ENCODE results near the gene ETV4.

The ETV4 gene

GRCh38 chr17:43524945-43525575, 21.1 kb downstream of the ETV4 start:
- peaks cover 5% of the 10 kb centered on the region; the same call in 1 of the 2 replicates for H3K36me3 ChIP-seq (ENCODE audit: insufficient read depth)
- H3K27ac ChIP-seq = no peak overlapping the region
- H3K27me3 ChIP-seq (ENCODE audit: insufficient read depth, low read depth) = no peaks in the 10 kb centered on the region
- H3K4me2 ChIP-seq = no peak overlapping the region
- H4K20me1 ChIP-seq (ENCODE audit: insufficient read depth) = no peaks in the 10 kb centered on the region
- H3K4me3 ChIP-seq (IDR thresholded peaks at IDR 0.05; ENCODE audit: insufficient read depth, low read depth, low read length) = no peak overlapping the region
- H3K4me1 ChIP-seq (ENCODE audit: low read depth, poor library complexity, severe bottlenecking) = no peaks in the 10 kb centered on the region
- H3K9ac ChIP-seq = no peak overlapping the region
- no peak overlapping the region for H2AFZ ChIP-seq (ENCODE audit: low read depth)
- H3K79me2 ChIP-seq (ENCODE audit: insufficient read depth, low read depth) = no peaks in the 10 kb centered on the region
- no peak for TF ChIP-seq CTCF (conservative IDR thresholded peaks at IDR 0.05; ENCODE audit: low read depth, low read length)

GRCh38 chr17:43521389-43521788, 24.8 kb downstream of the ETV4 start:
- Histone ChIP-seq H3K79me2 (ENCODE audit: insufficient read depth, low read depth) (no peaks in the 10 kb centered on the region), H3K36me3 (ENCODE audit: insufficient read depth) (peaks cover 5% of the 10 kb centered on the region; the same call in 1 of the 2 replicates), H3K27me3 (ENCODE audit: insufficient read depth, low read depth) (no peaks in the 10 kb centered on the region), H3K4me3 (IDR thresholded peaks at IDR 0.05; ENCODE audit: insufficient read depth, low read depth, low read length) (no peak overlapping the region), H4K20me1 (ENCODE audit: insufficient read depth) (no peaks in the 10 kb centered on the region), H3K27ac (no peak overlapping the region), H3K4me2 (no peak overlapping the region), H3K4me1 (ENCODE audit: low read depth, poor library complexity, severe bottlenecking) (no peaks in the 10 kb centered on the region), H3K9ac (no peak overlapping the region), H2AFZ (ENCODE audit: low read depth) (no peak overlapping the region)
- TF ChIP-seq CTCF (conservative IDR thresholded peaks at IDR 0.05; ENCODE audit: low read depth, low read length) = no peak

GRCh38 chr17:43517615-43518386, 28.3 kb downstream of the ETV4 start:
- Histone ChIP-seq H3K4me3 (IDR thresholded peaks at IDR 0.05; ENCODE audit: insufficient read depth, low read depth, low read length) (no peak overlapping the region), H3K79me2 (ENCODE audit: insufficient read depth, low read depth) (no peaks in the 10 kb centered on the region), H3K9ac (no peak overlapping the region), H3K36me3 (ENCODE audit: insufficient read depth) (peaks cover 9% of the 10 kb centered on the region; the same call in 1 of the 2 replicates), H2AFZ (ENCODE audit: low read depth) (no peak overlapping the region), H3K27me3 (ENCODE audit: insufficient read depth, low read depth) (no peaks in the 10 kb centered on the region), H3K4me2 (no peak overlapping the region), H3K4me1 (ENCODE audit: low read depth, poor library complexity, severe bottlenecking) (no peaks in the 10 kb centered on the region), H4K20me1 (ENCODE audit: insufficient read depth) (no peaks in the 10 kb centered on the region), H3K27ac (no peak overlapping the region; the same call in 1 of the 2 replicates)
- no peak for TF ChIP-seq CTCF (conservative IDR thresholded peaks at IDR 0.05; ENCODE audit: low read depth, low read length)

GRCh38 chr17:43517161-43517560, 29.0 kb downstream of the ETV4 start:
- TF ChIP-seq CTCF (conservative IDR thresholded peaks at IDR 0.05; ENCODE audit: low read depth, low read length) = no peak
- no peaks in the 10 kb centered on the region for H3K4me1 ChIP-seq (ENCODE audit: low read depth, poor library complexity, severe bottlenecking)
- H3K27ac ChIP-seq = no peak overlapping the region
- H3K4me2 ChIP-seq = no peak overlapping the region
- H3K27me3 ChIP-seq (ENCODE audit: insufficient read depth, low read depth) = no peaks in the 10 kb centered on the region
- no peak overlapping the region for H3K9ac ChIP-seq
- no peaks in the 10 kb centered on the region for H4K20me1 ChIP-seq (ENCODE audit: insufficient read depth)
- peaks cover 9% of the 10 kb centered on the region; the same call in 1 of the 2 replicates for H3K36me3 ChIP-seq (ENCODE audit: insufficient read depth)
- H2AFZ ChIP-seq (ENCODE audit: low read depth) = no peak overlapping the region
- no peaks in the 10 kb centered on the region for H3K79me2 ChIP-seq (ENCODE audit: insufficient read depth, low read depth)
- H3K4me3 ChIP-seq (IDR thresholded peaks at IDR 0.05; ENCODE audit: insufficient read depth, low read depth, low read length) = no peak overlapping the region

Measured in KMS-11 (cell line).